Measurements from ENCODE around the gene FAM83B. TPM values are rescaled to one million over a fixed set of nuclear protein-coding genes. Genes with fewer than 3 reads are reported as not detected.

FAM83B gene
- total and polyA plus RNA-seq, 7 donors = 0.04 to 1.7 (median 0.47) TPM

DNA sequence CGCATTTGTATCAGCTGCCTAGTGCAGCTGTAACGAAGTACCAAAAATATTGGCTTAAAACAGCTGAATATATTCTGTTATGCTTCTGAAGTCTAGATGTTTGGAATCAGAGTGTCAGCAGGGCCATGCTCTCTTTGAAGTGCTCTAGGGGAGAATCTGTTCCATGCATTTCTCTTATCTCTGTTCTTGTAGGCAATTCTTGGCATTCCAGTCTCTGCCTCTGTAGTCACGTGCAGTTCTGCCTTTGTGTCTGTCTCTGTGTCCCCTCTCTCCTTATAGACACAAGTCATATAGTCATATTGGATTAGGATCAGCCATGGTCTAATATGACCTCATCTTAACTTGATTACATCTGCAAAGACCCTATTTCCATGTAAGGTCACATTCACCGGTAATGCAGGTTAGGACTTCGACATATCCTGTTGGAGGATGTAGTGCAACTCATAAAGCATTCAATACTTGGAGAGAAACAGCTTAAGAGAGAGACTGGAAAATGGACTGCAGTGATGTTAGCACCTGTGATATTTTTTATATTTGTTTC, 18.6 kb downstream of the FAM83B start:
- no peak for ATAC-seq
- 73 to 80% (median 80%) methylated on average over 5 of the region's 5 CpGs for WGBS, 3 donors

DNA sequence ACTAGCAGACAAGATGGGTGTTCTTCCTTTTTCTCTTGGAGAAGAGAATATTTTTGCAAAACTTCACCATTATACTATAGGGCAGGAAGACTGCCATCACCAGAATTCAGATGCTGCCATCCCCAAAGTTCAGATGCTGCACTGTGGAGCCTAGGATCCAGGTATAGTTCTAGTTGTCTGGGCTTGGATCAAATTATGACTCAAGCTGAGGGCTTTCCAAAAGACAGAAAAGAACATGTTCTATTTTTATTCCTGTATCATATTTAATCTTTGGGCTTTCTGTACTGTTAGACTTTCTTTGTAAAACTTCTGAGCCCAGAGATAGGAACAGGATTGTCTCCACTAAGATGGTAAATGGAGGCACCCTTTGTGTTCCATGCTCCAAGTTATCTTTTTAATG, 22.0 kb downstream of the FAM83B start:
- TF ChIP-seq, protein P1, sequence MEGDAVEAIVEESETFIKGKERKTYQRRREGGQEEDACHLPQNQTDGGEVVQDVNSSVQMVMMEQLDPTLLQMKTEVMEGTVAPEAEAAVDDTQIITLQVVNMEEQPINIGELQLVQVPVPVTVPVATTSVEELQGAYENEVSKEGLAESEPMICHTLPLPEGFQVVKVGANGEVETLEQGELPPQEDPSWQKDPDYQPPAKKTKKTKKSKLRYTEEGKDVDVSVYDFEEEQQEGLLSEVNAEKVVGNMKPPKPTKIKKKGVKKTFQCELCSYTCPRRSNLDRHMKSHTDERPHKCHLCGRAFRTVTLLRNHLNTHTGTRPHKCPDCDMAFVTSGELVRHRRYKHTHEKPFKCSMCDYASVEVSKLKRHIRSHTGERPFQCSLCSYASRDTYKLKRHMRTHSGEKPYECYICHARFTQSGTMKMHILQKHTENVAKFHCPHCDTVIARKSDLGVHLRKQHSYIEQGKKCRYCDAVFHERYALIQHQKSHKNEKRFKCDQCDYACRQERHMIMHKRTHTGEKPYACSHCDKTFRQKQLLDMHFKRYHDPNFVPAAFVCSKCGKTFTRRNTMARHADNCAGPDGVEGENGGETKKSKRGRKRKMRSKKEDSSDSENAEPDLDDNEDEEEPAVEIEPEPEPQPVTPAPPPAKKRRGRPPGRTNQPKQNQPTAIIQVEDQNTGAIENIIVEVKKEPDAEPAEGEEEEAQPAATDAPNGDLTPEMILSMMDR (IDR thresholded peaks at IDR 0.05) = no peak
- no peaks in the 10 kb centered on the region for H3K27me3 ChIP-seq (ENCODE audit: insufficient read depth in 3 of 3, low read length in 2 of 3)
- peak overlapping the region; percentile 41 for H3K27ac ChIP-seq
- H3K4me3 ChIP-seq = no peak overlapping the region
- H3K4me1 ChIP-seq = no peaks in the 10 kb centered on the region
- DNase-seq = no peak
- peak in 2 of 4 donors; percentile 21 to 78 for ATAC-seq
- intact Hi-C loops (cut with DNase I) = no loop called here
- no peaks in the 10 kb centered on the region for H3K9me3 ChIP-seq
- no peaks in the 10 kb centered on the region for H3K36me3 ChIP-seq (ENCODE audit: insufficient read depth in 1 of 2, low read depth in 1 of 2)

More for the DNA sequence above, 18.6 kb downstream of the FAM83B start:
- no peak for DNase-seq
- H3K4me1 ChIP-seq = no peaks in the 10 kb centered on the region
- H3K27me3 ChIP-seq (ENCODE audit: insufficient read depth in 3 of 3, low read length in 2 of 3) = no peaks in the 10 kb centered on the region
- intact Hi-C loops (cut with DNase I) = no loop called here
- H3K36me3 ChIP-seq (ENCODE audit: insufficient read depth in 1 of 2, low read depth in 1 of 2) = no peaks in the 10 kb centered on the region
- no peaks in the 10 kb centered on the region for H3K9me3 ChIP-seq
- no peak overlapping the region for H3K27ac ChIP-seq
- TF ChIP-seq, protein P1 (IDR thresholded peaks at IDR 0.05) = no peak
- H3K4me3 ChIP-seq = no peak overlapping the region

- ATAC-seq = no peak
- no peak for DNase-seq
- intact Hi-C loops (cut with DNase I) = no loop called here
Measured at GRCh38 chr6:54873599-54873998, 27.0 kb downstream of the FAM83B start.

DNA sequence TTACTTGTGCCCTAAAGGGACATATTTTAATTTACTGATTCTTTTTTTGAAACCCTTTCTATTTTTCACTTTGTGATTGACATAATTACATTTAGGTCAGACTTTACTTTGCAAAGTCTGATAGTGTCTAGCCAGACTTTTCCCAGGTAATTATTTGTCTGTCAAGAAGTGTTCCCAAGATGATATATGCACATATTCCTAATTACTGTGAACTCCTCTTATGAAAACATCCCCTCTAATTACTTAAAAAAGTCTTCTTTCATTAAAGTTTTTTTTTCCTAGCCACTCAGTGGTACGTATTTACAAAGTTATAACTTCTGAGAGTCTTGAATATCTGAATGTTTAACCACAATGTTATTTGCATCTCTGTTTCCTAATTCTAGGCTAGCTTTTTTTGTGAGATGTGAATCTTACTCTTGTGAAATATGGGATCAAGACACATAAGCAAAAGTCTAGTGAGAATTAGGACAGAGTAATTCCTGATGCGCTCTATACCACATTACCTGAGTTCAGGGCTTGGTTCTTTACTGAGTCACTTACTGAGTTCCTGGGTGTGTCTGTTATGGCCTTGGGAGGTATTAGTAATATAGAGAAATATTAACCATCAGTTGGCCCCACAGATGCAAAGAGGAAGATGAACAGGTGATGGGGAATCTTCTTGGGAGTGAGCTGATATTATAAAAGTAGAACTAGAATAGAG, 27.9 kb downstream of the FAM83B start:
- Histone ChIP-seq H3K27ac (no peak overlapping the region), H3K4me3 (no peak overlapping the region), H3K27me3 (ENCODE audit: insufficient read depth in 3 of 3, low read length in 2 of 3) (no peaks in the 10 kb centered on the region), H3K4me1 (no peaks in the 10 kb centered on the region), H3K36me3 (ENCODE audit: insufficient read depth in 1 of 2, low read depth in 1 of 2) (no peaks in the 10 kb centered on the region), H3K9me3 (no peaks in the 10 kb centered on the region)
- ATAC-seq (no peak), DNase-seq (no peak)
- TF ChIP-seq, protein P1 (IDR thresholded peaks at IDR 0.05) = no peak
- intact Hi-C loops (cut with DNase I) = no loop called here
- WGBS, 3 donors = 85 to 93% (median 90%) methylated on average over 2 of the region's 2 CpGs

More at GRCh38 chr6:54873599-54873998, 27.0 kb downstream of the FAM83B start:
- Histone ChIP-seq H3K4me1 (no peaks in the 10 kb centered on the region), H3K9me3 (no peaks in the 10 kb centered on the region), H3K27me3 (ENCODE audit: insufficient read depth in 3 of 3, low read length in 2 of 3) (no peaks in the 10 kb centered on the region), H3K4me3 (no peak overlapping the region), H3K36me3 (ENCODE audit: insufficient read depth in 1 of 2, low read depth in 1 of 2) (no peaks in the 10 kb centered on the region), H3K27ac (no peak overlapping the region)
- TF ChIP-seq, protein P1 (IDR thresholded peaks at IDR 0.05) = no peak
- 80 to 93% (median 81%) methylated on average over 1 of the region's 1 CpG for WGBS, 3 donors
